ENCODE results near the gene CMIP.

Gene CMIP

GRCh38 chr16:81448154-81449131 is 3.8 kb downstream of the CMIP start:
- TF ChIP-seq FOXM1 (IDR thresholded peaks at IDR 0.05; ENCODE audit: borderline replicate concordance, low read depth) = no peak
- no peak for TF ChIP-seq YY1 (IDR thresholded peaks at IDR 0.05; ENCODE audit: low read depth)
- TF ChIP-seq ZBTB7A (IDR thresholded peaks at IDR 0.05; ENCODE audit: low read depth) = no peak
- no peak for TF ChIP-seq NFIC (IDR thresholded peaks at IDR 0.05)
- TF ChIP-seq, protein P1, sequence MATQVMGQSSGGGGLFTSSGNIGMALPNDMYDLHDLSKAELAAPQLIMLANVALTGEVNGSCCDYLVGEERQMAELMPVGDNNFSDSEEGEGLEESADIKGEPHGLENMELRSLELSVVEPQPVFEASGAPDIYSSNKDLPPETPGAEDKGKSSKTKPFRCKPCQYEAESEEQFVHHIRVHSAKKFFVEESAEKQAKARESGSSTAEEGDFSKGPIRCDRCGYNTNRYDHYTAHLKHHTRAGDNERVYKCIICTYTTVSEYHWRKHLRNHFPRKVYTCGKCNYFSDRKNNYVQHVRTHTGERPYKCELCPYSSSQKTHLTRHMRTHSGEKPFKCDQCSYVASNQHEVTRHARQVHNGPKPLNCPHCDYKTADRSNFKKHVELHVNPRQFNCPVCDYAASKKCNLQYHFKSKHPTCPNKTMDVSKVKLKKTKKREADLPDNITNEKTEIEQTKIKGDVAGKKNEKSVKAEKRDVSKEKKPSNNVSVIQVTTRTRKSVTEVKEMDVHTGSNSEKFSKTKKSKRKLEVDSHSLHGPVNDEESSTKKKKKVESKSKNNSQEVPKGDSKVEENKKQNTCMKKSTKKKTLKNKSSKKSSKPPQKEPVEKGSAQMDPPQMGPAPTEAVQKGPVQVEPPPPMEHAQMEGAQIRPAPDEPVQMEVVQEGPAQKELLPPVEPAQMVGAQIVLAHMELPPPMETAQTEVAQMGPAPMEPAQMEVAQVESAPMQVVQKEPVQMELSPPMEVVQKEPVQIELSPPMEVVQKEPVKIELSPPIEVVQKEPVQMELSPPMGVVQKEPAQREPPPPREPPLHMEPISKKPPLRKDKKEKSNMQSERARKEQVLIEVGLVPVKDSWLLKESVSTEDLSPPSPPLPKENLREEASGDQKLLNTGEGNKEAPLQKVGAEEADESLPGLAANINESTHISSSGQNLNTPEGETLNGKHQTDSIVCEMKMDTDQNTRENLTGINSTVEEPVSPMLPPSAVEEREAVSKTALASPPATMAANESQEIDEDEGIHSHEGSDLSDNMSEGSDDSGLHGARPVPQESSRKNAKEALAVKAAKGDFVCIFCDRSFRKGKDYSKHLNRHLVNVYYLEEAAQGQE (IDR thresholded peaks at IDR 0.05; ENCODE audit: low read depth) = no peak

- TF ChIP-seq ZBTB7A (IDR thresholded peaks at IDR 0.05; ENCODE audit: low read depth) (no peak), RAD21 (IDR thresholded peaks at IDR 0.05; ENCODE audit: low read depth) (no peak)
Observed at GRCh38 chr16:81449241-81449640, 4.6 kb downstream of the CMIP start.

GRCh38 chr16:81449899-81450608 is 5.4 kb downstream of the CMIP start:
- TF ChIP-seq CEBPB (IDR thresholded peaks at IDR 0.05) = no peak
- TF ChIP-seq FOXM1 (IDR thresholded peaks at IDR 0.05; ENCODE audit: borderline replicate concordance, low read depth) = no peak
- no peak for TF ChIP-seq EGR1 (IDR thresholded peaks at IDR 0.05)
- TF ChIP-seq, protein P2, sequence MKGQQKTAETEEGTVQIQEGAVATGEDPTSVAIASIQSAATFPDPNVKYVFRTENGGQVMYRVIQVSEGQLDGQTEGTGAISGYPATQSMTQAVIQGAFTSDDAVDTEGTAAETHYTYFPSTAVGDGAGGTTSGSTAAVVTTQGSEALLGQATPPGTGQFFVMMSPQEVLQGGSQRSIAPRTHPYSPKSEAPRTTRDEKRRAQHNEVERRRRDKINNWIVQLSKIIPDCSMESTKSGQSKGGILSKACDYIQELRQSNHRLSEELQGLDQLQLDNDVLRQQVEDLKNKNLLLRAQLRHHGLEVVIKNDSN (IDR thresholded peaks at IDR 0.05) = no peak
- TF ChIP-seq CREB1 (IDR thresholded peaks at IDR 0.05; ENCODE audit: low read depth) = no peak
- no peak for TF ChIP-seq TEAD4 (IDR thresholded peaks at IDR 0.05)
- TF ChIP-seq ZBTB7A (IDR thresholded peaks at IDR 0.05; ENCODE audit: low read depth) = no peak

GRCh38 chr16:81450783-81451491 is 6.3 kb downstream of the CMIP start:
- TF ChIP-seq FOXM1 (IDR thresholded peaks at IDR 0.05; ENCODE audit: borderline replicate concordance, low read depth) (no peak), CREB1 (IDR thresholded peaks at IDR 0.05; ENCODE audit: low read depth) (no peak), TAF1 (IDR thresholded peaks at IDR 0.05; ENCODE audit: low read depth) (no peak), TEAD4 (IDR thresholded peaks at IDR 0.05) (no peak)
- TF ChIP-seq, protein P3, sequence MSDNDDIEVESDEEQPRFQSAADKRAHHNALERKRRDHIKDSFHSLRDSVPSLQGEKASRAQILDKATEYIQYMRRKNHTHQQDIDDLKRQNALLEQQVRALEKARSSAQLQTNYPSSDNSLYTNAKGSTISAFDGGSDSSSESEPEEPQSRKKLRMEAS (IDR thresholded peaks at IDR 0.05) = no peak

GRCh38 chr16:81451753-81452680 is 7.4 kb downstream of the CMIP start:
- TF ChIP-seq RAD21 (IDR thresholded peaks at IDR 0.05; ENCODE audit: low read depth) = no peak
- TF ChIP-seq ZBTB7A (IDR thresholded peaks at IDR 0.05; ENCODE audit: low read depth) = no peak
- TF ChIP-seq TCF12 (IDR thresholded peaks at IDR 0.05; ENCODE audit: low read depth) = no peak
- TF ChIP-seq TAF1 (IDR thresholded peaks at IDR 0.05; ENCODE audit: low read depth) = no peak
- no peak for TF ChIP-seq EP300 (IDR thresholded peaks at IDR 0.05; ENCODE audit: borderline replicate concordance)
- TF ChIP-seq TEAD4 (IDR thresholded peaks at IDR 0.05) = no peak
- TF ChIP-seq, protein P1 (IDR thresholded peaks at IDR 0.05; ENCODE audit: low read depth) = no peak
- TF ChIP-seq, protein P2 (IDR thresholded peaks at IDR 0.05) = no peak
- no peak for TF ChIP-seq YY1 (IDR thresholded peaks at IDR 0.05; ENCODE audit: low read depth)
- no peak for TF ChIP-seq CREB1 (IDR thresholded peaks at IDR 0.05; ENCODE audit: low read depth)
- no peak for TF ChIP-seq NFIC (IDR thresholded peaks at IDR 0.05)
- TF ChIP-seq, protein P3 (IDR thresholded peaks at IDR 0.05) = no peak
- TF ChIP-seq FOXM1 (IDR thresholded peaks at IDR 0.05; ENCODE audit: borderline replicate concordance, low read depth) = no peak
- no peak for TF ChIP-seq CEBPB (IDR thresholded peaks at IDR 0.05)
- TF ChIP-seq EGR1 (IDR thresholded peaks at IDR 0.05) = no peak
